K562 (cell line): ENCODE measurements around the gene SELENOM. TPM values are rescaled to one million over a fixed set of nuclear protein-coding genes. Genes with fewer than 3 reads are reported as not detected.

ENCODE experiments used
- ATAC-seq: fragments of 200-7000 bp; cut with Tn5 transposase; 3 replicates; pipeline ENCODE4 v1.9.1; 2020; ENCODE audit warnings: moderate library complexity
- BruUV-seq: library from RNA; stranded (reverse); fragments of 400-500 nt; replicated peaks from 2 replicates; lab custom pipeline; 2021; lab: Mats Ljungman, UMichigan
- CTCF ChIA-PET: fragments of 300-600 bp; formaldehyde crosslinking; extraction: SDS; loops from one replicate; lab custom pipeline; 2021; ENCODE audit warnings: low intra/inter-chr PET ratio; lab: Yijun Ruan, JAX
- POLR2A ChIA-PET: fragments of 300-600, 350-650 bp; sonication (Branson Sonifier 250); formaldehyde crosslinking; extraction: SDS; loops from one replicate; lab custom pipeline; 2021; ENCODE audit warnings: antibody characterized with exemption, inconsistent platforms; lab: Yijun Ruan, JAX
- DNase-seq, 4 experiments: peaks; one replicate each; pipeline versions ENCODE4 v3.0.0 to v3.0.0-alpha.2; 2011 to 2018; ENCODE audit warnings: low spot score in 3 of 4, mixed read lengths in 3 of 4; ENCODE audit errors: extremely low read depth in 1 of 4
- FAIRE-seq: peaks from 2 replicates; lab custom pipeline; 2011; peaks lifted over from hg19 to GRCh38; lab: Jason Lieb, UNC
- H2AFZ ChIP-seq: 2 replicates; pipeline ENCODE4 v1.6.0; 2011; ENCODE audit warnings: low read depth, low read length, control low read depth, inconsistent platforms
- H3K27ac ChIP-seq: fragments of 200-600 bp; 3 replicates; pipeline ENCODE4 v1.8.0; 2011; ENCODE audit warnings: low read depth, mild to moderate bottlenecking, control low read depth, inconsistent platforms, low read length, moderate library complexity, mixed read lengths; ENCODE audit errors: extremely low read depth
- H3K27me3 ChIP-seq, 2 experiments: fragments of 300-600 bp in 1 of 2; 2 replicates in 1 of 2; 3 replicates in 1 of 2; pipeline versions ENCODE4 v1.6.0 to v1.8.0; 2011; ENCODE audit warnings: inconsistent platforms in 2 of 2, low read length in 2 of 2, mild to moderate bottlenecking in 1 of 2, mixed read lengths in 1 of 2, moderate library complexity in 1 of 2; ENCODE audit not compliant: control insufficient read depth in 2 of 2, insufficient read depth in 2 of 2
- H3K36me3 ChIP-seq: fragments of 300-600 bp; 3 replicates; pipeline ENCODE4 v1.8.0; 2011; ENCODE audit warnings: mild to moderate bottlenecking, low read length, inconsistent platforms; ENCODE audit not compliant: control insufficient read depth, insufficient read depth
- H3K4me1 ChIP-seq, 2 experiments: fragments of 200-600 bp in 1 of 2; replicated peaks in 1 of 2; 2 replicates in 1 of 2; 3 replicates in 1 of 2; pipeline versions ENCODE4 v1.5.1 to v1.8.0; 2011; ENCODE audit warnings: inconsistent platforms in 2 of 2, low read length in 2 of 2, mild to moderate bottlenecking in 1 of 2, mixed read lengths in 1 of 2, moderate library complexity in 1 of 2; ENCODE audit not compliant: control insufficient read depth in 2 of 2, insufficient read depth in 2 of 2
- H3K4me2 ChIP-seq: 2 replicates; pipeline ENCODE4 v1.6.1; 2011; ENCODE audit warnings: low read length, control low read depth, inconsistent platforms, mixed read lengths; ENCODE audit not compliant: insufficient read depth
- H3K4me3 ChIP-seq: fragments of 200-600 bp; sonication (generic), shearing (Covaris generic); 2 replicates; pipeline ENCODE4 v1.5.1; 2016; ENCODE audit warnings: control low read depth, inconsistent platforms
- H3K79me2 ChIP-seq: fragments of 200-600 bp; 3 replicates; pipeline ENCODE4 v1.8.0; 2011; ENCODE audit warnings: low read length, inconsistent platforms; ENCODE audit not compliant: control insufficient read depth, insufficient read depth
- H3K9ac ChIP-seq, 2 experiments: 2 replicates each; pipeline versions ENCODE4 v1.6.0 to v1.6.1; 2011; ENCODE audit warnings: low read depth in 2 of 2, low read length in 2 of 2, control low read depth in 1 of 2, inconsistent platforms in 1 of 2, mild to moderate bottlenecking in 1 of 2, mixed read lengths in 1 of 2; ENCODE audit not compliant: insufficient read depth in 1 of 2
- H3K9me1 ChIP-seq: one replicate; pipeline ENCODE4 v1.6.0; 2011; ENCODE audit warnings: inconsistent platforms, mild to moderate bottlenecking, low read length, moderate library complexity; ENCODE audit not compliant: control insufficient read depth, insufficient read depth
- H3K9me3 ChIP-seq: replicated peaks from 2 replicates; pipeline ENCODE4 v1.5.1; 2011; ENCODE audit warnings: low read depth, low read length, inconsistent platforms; ENCODE audit not compliant: control insufficient read depth, insufficient read depth
- H4K20me1 ChIP-seq: replicated peaks from 2 replicates; pipeline ENCODE4 v1.6.1; 2011; ENCODE audit warnings: low read length, inconsistent platforms, mixed read lengths; ENCODE audit not compliant: control insufficient read depth, insufficient read depth
- BCOR ChIP-seq: fragments of 450-650 bp; IDR thresholded peaks from 2 replicates; pipeline ENCODE4 v1.6.1; 2016
- CBX1 ChIP-seq: sonication (generic); IDR thresholded peaks from 2 replicates; pipeline ENCODE4 v1.6.1; 2016; ENCODE audit warnings: antibody characterized with exemption, low read depth, mild to moderate bottlenecking
- CCNT2 ChIP-seq: IDR thresholded peaks from 2 replicates; pipeline ENCODE4 v1.6.1; 2011; ENCODE audit warnings: borderline replicate concordance, low read depth, mild to moderate bottlenecking, moderate library complexity, mixed read lengths, low read length; ENCODE audit not compliant: insufficient read length; ENCODE audit errors: extremely low read depth
- CHD4 ChIP-seq: fragments of 200-600 bp; sonication (generic); IDR thresholded peaks from 3 replicates; pipeline ENCODE4 v1.6.1; 2012; ENCODE audit warnings: low read depth, mild to moderate bottlenecking, mixed read lengths, low read length, inconsistent platforms; ENCODE audit not compliant: insufficient read depth, insufficient replicate concordance, poor library complexity, severe bottlenecking
- FOXK2 ChIP-seq, 2 experiments: fragments of 450-650 bp; IDR thresholded peaks in 1 of 2; conservative IDR thresholded peaks in 1 of 2; 2 replicates each; pipeline ENCODE4 v1.6.1; 2016; ENCODE audit warnings: low read depth in 2 of 2, mild to moderate bottlenecking in 1 of 2
- GABPB2 ChIP-seq: fragments of 250-450 bp; sonication (Bioruptor Pico); conservative IDR thresholded peaks from 2 replicates; pipeline ENCODE4 v1.5.1; 2021; ENCODE audit warnings: mild to moderate bottlenecking
- HSF4 ChIP-seq: fragments of 250-450 bp; sonication (Bioruptor Pico); IDR thresholded peaks from 2 replicates; pipeline ENCODE4 v2.1.2; 2022; ENCODE audit warnings: mild to moderate bottlenecking, moderate library complexity, borderline replicate concordance
- KAT7 ChIP-seq: sonication (generic); formaldehyde crosslinking; IDR thresholded peaks from 2 replicates; pipeline ENCODE4 v1.8.0; 2022; ENCODE audit warnings: missing genetic modification reagents, mild to moderate bottlenecking, borderline replicate concordance
- NCOR1 ChIP-seq: fragments of 450-650 bp; IDR thresholded peaks from 2 replicates; pipeline ENCODE4 v1.6.1; 2016; ENCODE audit warnings: mild to moderate bottlenecking, moderate library complexity
- NFRKB ChIP-seq: fragments of 450-650 bp; IDR thresholded peaks from 2 replicates; pipeline ENCODE4 v1.6.1; 2016; ENCODE audit warnings: low read depth
- SIRT6 ChIP-seq: IDR thresholded peaks from one replicate; pipeline ENCODE4 v1.6.1; 2012; ENCODE audit warnings: low read depth, mild to moderate bottlenecking, control low read depth, inconsistent platforms, low read length, moderate library complexity
- TARDBP ChIP-seq: fragments of 450-650 bp; IDR thresholded peaks from 2 replicates; pipeline ENCODE4 v1.6.1; 2016
- ZBTB1 ChIP-seq: sonication (generic); formaldehyde crosslinking; IDR thresholded peaks from 2 replicates; pipeline ENCODE4 v1.8.1; 2023; ENCODE audit warnings: missing genetic modification reagents, low read depth, mild to moderate bottlenecking, borderline replicate concordance
- ZFX ChIP-seq: sonication (generic); formaldehyde crosslinking; IDR thresholded peaks from 2 replicates; pipeline ENCODE4 v1.8.0; 2022; ENCODE audit warnings: mild to moderate bottlenecking, missing genetic modification reagents, moderate library complexity
- ZKSCAN1 ChIP-seq: fragments of 150-350 bp; IDR thresholded peaks from 2 replicates; pipeline ENCODE4 v1.6.1; 2016; ENCODE audit warnings: low read depth, low read length
- ZNF140 ChIP-seq: fragments of 250-450 bp; sonication (Bioruptor Pico); IDR thresholded peaks from 2 replicates; pipeline ENCODE4 v1.8.0; 2021; ENCODE audit warnings: moderate library complexity, mild to moderate bottlenecking, inconsistent platforms
- ZNF212 ChIP-seq: fragments of 450-650 bp; formaldehyde crosslinking; IDR thresholded peaks from 2 replicates; pipeline ENCODE4 v1.4.0; 2020; ENCODE audit warnings: mild to moderate bottlenecking
- ZNF274 ChIP-seq: IDR thresholded peaks from 2 replicates; pipeline ENCODE4 v1.6.1; 2011; ENCODE audit warnings: low read depth, mild to moderate bottlenecking, low read length, moderate library complexity, borderline replicate concordance
- ZNF449 ChIP-seq: fragments of 250-450 bp; sonication (Bioruptor Pico); IDR thresholded peaks from 2 replicates; pipeline ENCODE4 v1.8.0; 2022; ENCODE audit warnings: moderate library complexity, mild to moderate bottlenecking, inconsistent platforms
- WGBS: fragments of 100-300 bp; shearing (Covaris generic); methylation state at CpG from one replicate; pipeline ENCODE4 v1.1.6; 2016; ENCODE audit warnings: low coverage, mixed read lengths; ENCODE audit not compliant: insufficient coverage; ENCODE audit errors: missing lambda C conversion rate; 5-methylcytosine and 5-hydroxymethylcytosine counted together
- in situ Hi-C: fragments of 300-500 bp; cut with MboI; formaldehyde crosslinking; loops from 4 replicates; pipeline ENCODE4 v1.15.0; 2018; ENCODE audit warnings: inconsistent platforms, mixed read lengths
- intact Hi-C: fragments of 100-400 bp; cut with micrococcal nuclease; formaldehyde crosslinking; loops from 2 replicates; pipeline ENCODE4 v1.14.2; 2022
- polyA plus RNA-seq, 8 experiments: library from polyadenylated mRNA; depleted of rRNA in 4 of 8; stranded (reverse) in 5 of 8; unstranded in 3 of 8; fragments of >200 nt; fragmentation: Nextera tagmentation in 2 of 8; fragmentation: Illumina TruSeq in 1 of 8; extraction: Ambion mirVana in 2 of 8; extraction: Trizol in 1 of 8; gene quantifications; 2 replicates each; pipeline versions ENCODE4 v1.2.1 to v1.2.3, GENCODE V29; 2011 to 2014; ENCODE audit warnings: inconsistent platforms in 1 of 8, missing spikeins in 1 of 8
- total RNA-seq, 7 experiments: library from RNA; depleted of rRNA in 6 of 7; stranded (reverse); fragments of >200 nt in 6 of 7; fragmentation: Illumina TruSeq in 2 of 7; extraction: Trizol in 2 of 7; gene quantifications; 2 replicates each; pipeline versions ENCODE4 v1.2.1 to v1.2.3, GENCODE V29; 2011 to 2021; ENCODE audit warnings: low replicate concordance in 1 of 7

Gene SELENOM
- total and polyA plus RNA-seq, 9 of the 15 experiments (the other 6 are each of a cell fraction or from before 2014, with no cell fraction given), result 1.2 to 10.6 (median 3.7) TPM

- Histone ChIP-seq H3K36me3 (no peaks in the 10 kb centered on the region), H3K4me2 (no peak overlapping the region), H3K27ac (no peak overlapping the region), H3K4me3 (no peak overlapping the region), H2AFZ (no peak overlapping the region), H3K9me3 (no peaks in the 10 kb centered on the region), H3K4me1 (peaks cover 10 to 11% of the 10 kb centered on the region in 2 experiments; a peak in 3 of 5 replicates), H3K9me1 (no peaks in the 10 kb centered on the region), H3K9ac (no peak overlapping the region), H3K27me3 (no peaks in the 10 kb centered on the region), H3K79me2 (no peaks in the 10 kb centered on the region), H4K20me1 (no peaks in the 10 kb centered on the region)
- DNase-seq, result no peak
- in situ Hi-C loops (no loop called here), intact Hi-C loops (no loop called here)
- WGBS, result 69% methylated on average over 5 of the region's 5 CpGs
- no peak for FAIRE-seq
- no TSS peak for BruUV-seq
- POLR2A ChIA-PET, result interaction anchor here (0.5 kb wide), 1 partner anchor 327 kb away, joined by 3 read pairs; no protein-coding TSS in a partner anchor
- ATAC-seq, result no peak
- CTCF ChIA-PET, result no interaction called here
- TF ChIP-seq HSF4 (CRISPR knock-in tag) (no peak), GABPB2 (CRISPR knock-in tag) (no peak), CBX1 (no peak), ZBTB1 (no peak), TARDBP (no peak), ZFX (no peak), CHD4 (no peak), ZNF140 (no peak), ZNF274 (no peak), CCNT2 (no peak), FOXK2 (conservative IDR thresholded peaks at IDR 0.05 in 1 of 2, IDR thresholded peaks at IDR 0.05 in 1 of 2; ENCODE audit: low read depth in 2 of 2) (no peak), ZNF212 (CRISPR knock-in tag) (no peak), NCOR1 (no peak), BCOR (no peak), KAT7 (CRISPR knock-in tag) (no peak), NFRKB (no peak), ZKSCAN1 (no peak), SIRT6 (no peak), ZNF449 (CRISPR knock-in tag) (no peak)
These were observed 50.3 kb downstream of the SELENOM start for GRCh38 chr22:31056986-31057599.
